Thoracic aorta (tissue), 2 donors: ENCODE results near the gene CSTF3. TPM values are rescaled to one million over a fixed set of nuclear protein-coding genes. Genes with fewer than 3 reads are reported as not detected.
"Not testable (repeated sequence)": the region's sequence is repeated elsewhere in the genome, so short reads cannot be mapped to it uniquely, and the experiment has no call there.

ENCODE experiments used
- ATAC-seq: fragments of 150-250 bp; one replicate; pipeline ENCODE4 v1.8.0; 2017; ENCODE audit warnings: low read depth; ENCODE audit not compliant: insufficient number of reproducible peaks, low FRiP score
- DNase-seq: peaks from one replicate; pipeline ENCODE4 v3.0.0-alpha.2; 2020; ENCODE audit warnings: low spot score
- H3K27ac ChIP-seq, 2 donors: fragments of 200-600 bp; sonication (generic); 1 replicate in 1 of 2; 2 replicates in 1 of 2; pipeline ENCODE4 v1.5.1; 2016; ENCODE audit warnings: mild to moderate bottlenecking in 2 of 2, moderate library complexity in 2 of 2
- H3K27me3 ChIP-seq: fragments of 200-600 bp; sonication (generic); replicated peaks from 2 replicates; pipeline ENCODE4 v1.6.0; 2016; ENCODE audit warnings: mild to moderate bottlenecking; ENCODE audit not compliant: insufficient read depth
- H3K36me3 ChIP-seq: fragments of 200-600 bp; sonication (generic); one replicate; pipeline ENCODE4 v1.5.1; 2016
- H3K4me1 ChIP-seq, 2 donors: fragments of 200-600 bp; sonication (generic); 1 replicate in 1 of 2; 2 replicates in 1 of 2; pipeline versions ENCODE4 v1.5.1 to v1.6.0; 2016; ENCODE audit warnings: low read depth in 2 of 2, mild to moderate bottlenecking in 1 of 2; ENCODE audit not compliant: control insufficient read depth in 1 of 2
- H3K4me3 ChIP-seq: fragments of 200-600 bp; sonication (generic); 2 replicates; pipeline ENCODE4 v1.5.1; 2016; ENCODE audit warnings: mild to moderate bottlenecking
- H3K9me3 ChIP-seq: fragments of 200-600 bp; sonication (generic); 2 replicates; pipeline ENCODE4 v1.5.1; 2016
- total RNA-seq, 2 donors: library from RNA; depleted of rRNA; stranded (reverse); fragments of >200 nt; gene quantifications; one replicate each; pipeline versions ENCODE4 v1.1.0 to v1.2.3, GENCODE V29; 2016
- TF ChIP-seq, protein P1 (sequence below): fragments of 200-600 bp; sonication (generic); IDR thresholded peaks from one replicate; pipeline ENCODE4 v1.5.1; 2019; ENCODE audit warnings: antibody characterized with exemption

The CSTF3 gene
- total RNA-seq, 2 donors from 2014 or later, result 11.1 to 29.3 TPM

DNA sequence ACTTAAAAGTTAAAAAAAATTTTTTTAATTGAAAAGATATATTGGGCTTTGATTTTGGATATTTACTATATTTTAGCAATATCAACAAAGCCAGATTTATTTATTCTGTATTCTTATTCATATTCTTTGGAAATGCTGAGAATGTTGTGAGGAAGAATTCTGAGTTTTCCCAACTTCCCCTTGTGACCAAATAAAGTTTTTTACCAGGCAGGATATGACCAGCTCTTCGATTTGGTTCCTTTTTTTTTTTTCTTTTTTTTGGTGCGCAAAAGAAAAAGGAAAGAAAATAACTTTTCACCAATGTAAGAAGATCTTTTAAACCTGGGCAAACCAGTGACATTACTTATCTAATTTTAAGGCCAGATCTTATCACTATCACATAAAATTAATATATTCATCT, 109.0 kb downstream of the CSTF3 start:
- Histone ChIP-seq H3K4me3 (no peak overlapping the region), H3K27me3 (no peaks in the 10 kb centered on the region), H3K4me1 (no peaks in the 10 kb centered on the region), H3K27ac (peak overlapping the region in 1 of 2 donors; percentile 20), H3K36me3 (peaks cover 7% of the 10 kb centered on the region), H3K9me3 (no peaks in the 10 kb centered on the region)
- DNase-seq (no peak), ATAC-seq (no peak)
- TF ChIP-seq, protein P1, sequence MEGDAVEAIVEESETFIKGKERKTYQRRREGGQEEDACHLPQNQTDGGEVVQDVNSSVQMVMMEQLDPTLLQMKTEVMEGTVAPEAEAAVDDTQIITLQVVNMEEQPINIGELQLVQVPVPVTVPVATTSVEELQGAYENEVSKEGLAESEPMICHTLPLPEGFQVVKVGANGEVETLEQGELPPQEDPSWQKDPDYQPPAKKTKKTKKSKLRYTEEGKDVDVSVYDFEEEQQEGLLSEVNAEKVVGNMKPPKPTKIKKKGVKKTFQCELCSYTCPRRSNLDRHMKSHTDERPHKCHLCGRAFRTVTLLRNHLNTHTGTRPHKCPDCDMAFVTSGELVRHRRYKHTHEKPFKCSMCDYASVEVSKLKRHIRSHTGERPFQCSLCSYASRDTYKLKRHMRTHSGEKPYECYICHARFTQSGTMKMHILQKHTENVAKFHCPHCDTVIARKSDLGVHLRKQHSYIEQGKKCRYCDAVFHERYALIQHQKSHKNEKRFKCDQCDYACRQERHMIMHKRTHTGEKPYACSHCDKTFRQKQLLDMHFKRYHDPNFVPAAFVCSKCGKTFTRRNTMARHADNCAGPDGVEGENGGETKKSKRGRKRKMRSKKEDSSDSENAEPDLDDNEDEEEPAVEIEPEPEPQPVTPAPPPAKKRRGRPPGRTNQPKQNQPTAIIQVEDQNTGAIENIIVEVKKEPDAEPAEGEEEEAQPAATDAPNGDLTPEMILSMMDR, result no peak

DNA sequence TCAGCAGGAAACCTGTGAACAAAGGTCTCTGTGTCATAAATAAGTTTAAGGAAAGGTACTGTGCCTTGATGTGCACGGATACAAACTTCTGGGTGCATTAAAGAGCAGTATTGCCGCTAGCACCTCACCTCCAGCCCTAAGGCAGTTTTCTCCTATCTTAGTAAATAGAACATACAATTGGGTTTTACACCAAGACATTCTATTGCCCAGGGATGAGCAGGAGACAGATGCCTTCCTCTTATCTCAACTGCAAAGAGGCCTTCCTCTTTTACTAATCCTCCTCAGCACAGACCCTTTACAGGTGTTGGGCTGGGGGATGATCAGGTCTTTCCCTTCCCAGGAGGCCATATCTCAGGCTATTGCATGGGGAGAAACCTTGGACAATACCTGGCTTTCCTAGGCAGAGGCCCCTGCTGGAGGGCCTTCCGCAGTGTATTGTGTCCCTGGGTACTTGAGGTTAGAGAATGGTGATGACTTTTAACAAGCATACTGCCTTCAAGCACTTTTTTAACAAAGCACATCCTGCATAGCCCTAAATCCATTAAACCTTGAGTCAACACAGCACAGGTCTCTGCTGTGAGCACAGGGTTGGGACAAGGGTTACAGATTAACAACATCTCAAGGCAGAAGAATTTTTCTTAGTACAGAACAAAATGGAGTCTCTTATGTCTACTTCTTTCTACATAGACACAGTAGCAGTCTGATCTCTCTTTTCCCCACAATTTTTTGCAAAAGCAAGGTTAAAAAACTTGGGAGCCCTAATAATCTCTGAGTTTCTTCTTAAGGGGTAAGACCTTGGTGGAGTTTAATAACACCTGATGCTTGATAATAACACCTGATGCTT, 111.5 kb downstream of the CSTF3 start:
- DNase-seq, H3K4me1 ChIP-seq, H3K27me3 ChIP-seq, ATAC-seq, H3K36me3 ChIP-seq, H3K9me3 ChIP-seq, H3K27ac ChIP-seq, H3K4me3 ChIP-seq: not testable (repeated sequence)

DNA sequence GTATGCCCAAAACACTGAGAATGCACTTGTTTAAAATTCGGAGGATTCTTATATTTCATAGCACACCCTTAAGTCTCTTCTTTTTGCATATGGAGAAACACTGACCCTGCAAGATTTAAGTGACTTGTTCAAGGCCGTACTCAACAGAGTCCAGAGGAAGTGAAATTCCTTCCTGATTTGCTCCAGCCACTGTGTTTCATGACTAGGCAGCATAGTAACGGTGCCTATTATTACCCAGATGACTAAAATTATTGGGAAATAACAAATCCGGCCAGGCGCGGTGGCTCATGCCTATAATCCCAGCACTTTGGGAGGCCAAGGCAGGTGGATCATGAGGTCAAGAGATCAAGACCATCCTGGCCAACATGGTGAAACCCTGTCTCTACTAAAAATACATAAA, 112.6 kb downstream of the CSTF3 start:
- H3K27me3 ChIP-seq, H3K36me3 ChIP-seq: not testable (repeated sequence)
- peak; percentile 50 for ATAC-seq

DNA sequence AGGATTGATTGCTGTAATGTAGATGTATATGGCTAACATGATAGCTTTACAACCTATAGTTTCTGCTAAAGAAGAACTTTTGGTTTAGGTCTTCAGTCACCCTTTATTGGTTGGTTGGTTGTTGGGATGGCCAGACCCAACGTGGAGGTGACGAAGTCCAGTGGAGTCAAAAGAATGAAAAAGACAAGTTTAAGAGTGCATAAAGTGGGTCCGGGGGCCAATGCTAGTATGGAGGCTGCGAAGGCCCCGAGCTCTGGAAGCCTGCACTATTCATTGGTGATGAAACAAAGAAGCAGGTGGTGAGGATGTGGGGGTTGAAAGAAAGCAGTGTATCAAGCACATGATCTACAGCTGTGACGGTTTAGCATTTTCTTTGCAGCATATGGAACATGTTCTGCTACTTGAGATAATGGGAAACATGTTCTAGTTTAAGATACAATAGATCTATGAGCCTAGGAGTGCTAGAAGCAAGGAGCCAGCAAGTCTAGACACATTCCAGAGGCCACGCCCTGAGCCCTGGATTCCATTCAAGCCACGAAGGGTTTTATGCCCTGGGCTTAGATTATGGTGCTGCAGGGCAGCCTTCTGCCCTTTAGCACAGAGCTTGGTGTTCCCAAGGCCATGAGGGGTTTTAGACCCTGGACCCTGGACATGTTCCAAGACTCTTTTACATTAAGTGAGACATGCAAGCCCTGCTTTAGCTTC, 115.6 kb downstream of the CSTF3 start:
- no peak for ATAC-seq
- Histone ChIP-seq H3K27me3 (no peaks in the 10 kb centered on the region), H3K4me3 (no peak overlapping the region), H3K4me1 (peaks cover 2 to 16% of the 10 kb centered on the region in 2 donors), H3K36me3 (no peaks in the 10 kb centered on the region), H3K9me3 (no peaks in the 10 kb centered on the region), H3K27ac (no peak overlapping the region)
- DNase-seq, result no peak
- TF ChIP-seq, protein P1, result no peak

More for the DNA sequence above, 112.6 kb downstream of the CSTF3 start:
- not testable (repeated sequence) for DNase-seq, H3K4me1 ChIP-seq, H3K4me3 ChIP-seq, H3K9me3 ChIP-seq, H3K27ac ChIP-seq

DNA sequence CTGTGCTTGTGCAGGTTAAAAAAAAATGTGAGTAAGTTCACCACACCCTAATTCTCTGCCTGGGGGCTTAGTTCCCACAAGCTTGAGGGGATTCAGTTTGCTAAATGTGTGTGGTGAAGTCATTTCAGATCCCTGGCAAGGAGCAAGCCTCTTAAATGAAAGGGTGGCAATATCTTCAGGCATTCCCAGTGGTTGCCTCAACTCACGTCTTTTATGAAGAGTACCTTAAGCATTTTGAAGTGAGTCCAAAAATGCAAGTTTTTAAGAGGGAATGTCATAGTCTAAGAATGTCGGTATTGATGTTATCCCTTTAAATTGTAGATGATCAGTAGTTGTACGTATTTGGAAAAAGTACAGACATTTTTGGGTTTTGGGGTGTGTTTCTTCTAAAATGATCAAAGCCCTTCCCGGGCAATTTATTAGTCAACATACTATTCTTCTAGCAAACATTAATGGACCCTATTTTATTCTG, 117.0 kb downstream of the CSTF3 start:
- Histone ChIP-seq H3K36me3 (no peaks in the 10 kb centered on the region), H3K27ac (no peak overlapping the region), H3K9me3 (no peaks in the 10 kb centered on the region), H3K4me1 (peaks cover 7 to 19% of the 10 kb centered on the region in 2 donors), H3K4me3 (no peak overlapping the region), H3K27me3 (no peaks in the 10 kb centered on the region)
- DNase-seq, result no peak
- TF ChIP-seq, protein P1, result no peak
- ATAC-seq, result no peak

DNA sequence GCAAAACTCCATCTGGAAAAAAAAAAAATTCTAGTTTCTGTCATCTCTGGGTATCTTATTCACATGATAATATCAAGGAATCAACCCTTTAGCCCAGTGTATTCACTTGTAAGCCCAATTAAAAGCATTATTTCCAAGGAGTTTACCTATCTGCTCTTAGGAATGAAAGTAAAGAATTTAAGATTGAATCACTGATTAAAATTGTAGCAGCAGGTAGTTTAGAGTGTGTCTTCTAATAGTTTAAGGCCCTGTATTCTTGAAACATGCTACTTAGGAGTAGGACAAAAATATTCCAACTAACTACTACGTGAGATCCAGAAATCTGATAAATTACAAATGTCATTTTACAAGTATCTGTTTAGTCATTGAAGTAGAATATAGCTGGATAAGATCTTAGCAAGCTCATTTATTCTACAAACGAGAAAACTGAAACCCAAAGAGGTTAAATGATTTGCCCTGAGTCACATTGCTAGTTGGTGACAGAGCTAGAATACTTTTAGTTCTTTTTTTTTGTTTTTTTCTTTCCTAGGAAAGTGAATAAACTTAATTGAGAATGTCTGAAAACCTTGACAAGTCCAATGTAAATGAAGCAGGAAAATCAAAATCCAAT, 118.0 kb downstream of the CSTF3 start:
- TF ChIP-seq, protein P1, result no peak
- no peak for ATAC-seq
- Histone ChIP-seq H3K4me3 (no peak overlapping the region), H3K9me3 (no peaks in the 10 kb centered on the region), H3K27me3 (no peaks in the 10 kb centered on the region), H3K36me3 (no peaks in the 10 kb centered on the region), H3K4me1 (peaks cover 7 to 19% of the 10 kb centered on the region in 2 donors), H3K27ac (no peak overlapping the region)
- DNase-seq, result no peak
